M059J (cell line): ENCODE data around the gene NR3C1. TPM values are rescaled to one million over a fixed set of nuclear protein-coding genes. Genes with fewer than 3 reads are reported as not detected.
A peak's percentile ranks its signal among the peaks of the same experiment; 100 is the strongest.

ENCODE experiments used
- DNase-seq: peaks from one replicate; pipeline ENCODE4 v3.0.0-alpha.2; 2012; ENCODE audit warnings: low read depth
- total RNA-seq: library from RNA; depleted of rRNA; stranded (reverse); fragments of >200 nt; shearing (Covaris generic); gene quantifications from 2 replicates; pipeline ENCODE4 v1.2.3, GENCODE V29; 2014

The NR3C1 gene
- total RNA-seq, 1 experiment from 2014 or later: 65.3 TPM

- peak; percentile 76 for DNase-seq
These were observed 141.6 kb downstream of the NR3C1 start for GRCh38 chr5:143261748-143262392.

GRCh38 chr5:143259254-143259605 is 144.3 kb downstream of the NR3C1 start:
- DNase-seq: no peak

- DNase-seq: peak; percentile 94
These were observed 144.8 kb downstream of the NR3C1 start for GRCh38 chr5:143258559-143259253.

GRCh38 chr5:143254819-143255218 is 148.7 kb downstream of the NR3C1 start:
- no peak for DNase-seq

GRCh38 chr5:143251946-143252345 is 151.5 kb downstream of the NR3C1 start:
- no peak for DNase-seq

- no peak for DNase-seq
These were observed 152.3 kb downstream of the NR3C1 start for GRCh38 chr5:143251190-143251589.

GRCh38 chr5:143249851-143250250 is 153.6 kb downstream of the NR3C1 start:
- peak; percentile 54 for DNase-seq

- peak; percentile 91 for DNase-seq
These were observed 154.5 kb downstream of the NR3C1 start for GRCh38 chr5:143248822-143249579.

GRCh38 chr5:143248391-143248790 is 155.1 kb downstream of the NR3C1 start:
- no peak for DNase-seq

- no peak for DNase-seq
These were observed 156.2 kb downstream of the NR3C1 start for GRCh38 chr5:143247134-143247815.

GRCh38 chr5:143245929-143246561 is 157.4 kb downstream of the NR3C1 start:
- DNase-seq: peak; percentile 99

- peak; percentile 75 for DNase-seq
These were observed 158.5 kb downstream of the NR3C1 start for GRCh38 chr5:143244990-143245389.

GRCh38 chr5:143244000-143244736 is 159.3 kb downstream of the NR3C1 start:
- DNase-seq: peak; percentile 99

- DNase-seq: no peak
These were observed 160.4 kb downstream of the NR3C1 start for GRCh38 chr5:143243103-143243502.

GRCh38 chr5:143241892-143242291 is 161.6 kb downstream of the NR3C1 start:
- DNase-seq: no peak

- no peak for DNase-seq
These were observed 163.5 kb downstream of the NR3C1 start for GRCh38 chr5:143239882-143240518.

GRCh38 chr5:143238620-143239019 is 164.9 kb downstream of the NR3C1 start:
- no peak for DNase-seq

GRCh38 chr5:143237664-143238063 is 165.8 kb downstream of the NR3C1 start:
- no peak for DNase-seq

GRCh38 chr5:143236682-143237081 is 166.8 kb downstream of the NR3C1 start:
- no peak for DNase-seq

- DNase-seq: peak; percentile 60
These were observed 168.1 kb downstream of the NR3C1 start for GRCh38 chr5:143235423-143235822.
